ENCODE data around the gene ST3GAL4. TPM values are rescaled to one million over a fixed set of nuclear protein-coding genes. Genes with fewer than 3 reads are reported as not detected.

ST3GAL4 gene
- total RNA-seq, 4 donors from 2014 or later, result 42.1 to 56.2 (median 47.2) TPM

GRCh38 chr11:126310200-126310991, 45.1 kb upstream of the ST3GAL4 start:
- peak; percentile 87 for ATAC-seq
- WGBS, 2 donors (ENCODE audit: low coverage in 1 of 2), result 62 to 63% methylated on average over 8 to 11 of the region's 12 CpGs
- TF ChIP-seq POLR2AphosphoS5 (IDR thresholded peaks at IDR 0.05), result no peak
- TF ChIP-seq, protein P1, sequence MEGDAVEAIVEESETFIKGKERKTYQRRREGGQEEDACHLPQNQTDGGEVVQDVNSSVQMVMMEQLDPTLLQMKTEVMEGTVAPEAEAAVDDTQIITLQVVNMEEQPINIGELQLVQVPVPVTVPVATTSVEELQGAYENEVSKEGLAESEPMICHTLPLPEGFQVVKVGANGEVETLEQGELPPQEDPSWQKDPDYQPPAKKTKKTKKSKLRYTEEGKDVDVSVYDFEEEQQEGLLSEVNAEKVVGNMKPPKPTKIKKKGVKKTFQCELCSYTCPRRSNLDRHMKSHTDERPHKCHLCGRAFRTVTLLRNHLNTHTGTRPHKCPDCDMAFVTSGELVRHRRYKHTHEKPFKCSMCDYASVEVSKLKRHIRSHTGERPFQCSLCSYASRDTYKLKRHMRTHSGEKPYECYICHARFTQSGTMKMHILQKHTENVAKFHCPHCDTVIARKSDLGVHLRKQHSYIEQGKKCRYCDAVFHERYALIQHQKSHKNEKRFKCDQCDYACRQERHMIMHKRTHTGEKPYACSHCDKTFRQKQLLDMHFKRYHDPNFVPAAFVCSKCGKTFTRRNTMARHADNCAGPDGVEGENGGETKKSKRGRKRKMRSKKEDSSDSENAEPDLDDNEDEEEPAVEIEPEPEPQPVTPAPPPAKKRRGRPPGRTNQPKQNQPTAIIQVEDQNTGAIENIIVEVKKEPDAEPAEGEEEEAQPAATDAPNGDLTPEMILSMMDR (IDR thresholded peaks at IDR 0.05), result peak; percentile 79 to 92 (median 84)
- peaks cover 0 to 38% of the 10 kb centered on the region in 2 donors for H3K36me3 ChIP-seq
- peak overlapping the region in 1 of 4 donors; percentile 34 for H3K27ac ChIP-seq
- no peak overlapping the region for H3K4me3 ChIP-seq
- no peaks in the 10 kb centered on the region for H3K9me3 ChIP-seq
- H3K4me1 ChIP-seq, result peaks cover 0 to 32% (median 7%) of the 10 kb centered on the region in 3 donors
- H3K27me3 ChIP-seq, result no peaks in the 10 kb centered on the region

DNA sequence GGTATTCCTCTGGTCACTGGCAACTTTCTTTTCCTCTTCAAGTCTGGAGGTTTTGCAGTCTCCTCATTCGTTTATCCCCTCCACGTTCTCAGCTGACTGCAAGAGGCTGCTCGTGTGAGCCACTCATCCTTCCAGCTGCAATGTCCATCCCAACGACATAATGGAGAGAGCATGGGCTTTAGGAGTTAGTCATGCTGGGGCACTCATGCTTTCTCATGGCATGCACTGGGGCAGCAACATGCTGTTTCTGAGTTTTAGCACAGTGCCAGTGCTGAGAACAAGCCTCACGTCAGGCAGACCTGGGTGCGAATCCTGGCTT, 44.5 kb upstream of the ST3GAL4 start:
- Histone ChIP-seq H3K4me3 (no peak overlapping the region), H3K36me3 (peaks cover 0 to 38% of the 10 kb centered on the region in 2 donors), H3K27me3 (no peaks in the 10 kb centered on the region), H3K9me3 (no peaks in the 10 kb centered on the region), H3K4me1 (peaks cover 0 to 32% (median 7%) of the 10 kb centered on the region in 3 donors), H3K27ac (peak overlapping the region in 1 of 4 donors; percentile 34)
- no peak for ATAC-seq
- TF ChIP-seq EP300 (IDR thresholded peaks at IDR 0.05), result no peak
- no peak for TF ChIP-seq POLR2A (IDR thresholded peaks at IDR 0.05)
- TF ChIP-seq, protein P1 (IDR thresholded peaks at IDR 0.05), result no peak
- TF ChIP-seq POLR2AphosphoS5 (IDR thresholded peaks at IDR 0.05), result no peak
- 47 to 52% methylated on average over 2 to 5 of the region's 6 CpGs for WGBS, 2 donors (ENCODE audit: low coverage in 1 of 2)

- TF ChIP-seq, protein P1 (IDR thresholded peaks at IDR 0.05), result no peak
- TF ChIP-seq EP300 (IDR thresholded peaks at IDR 0.05) (no peak), POLR2A (IDR thresholded peaks at IDR 0.05) (no peak), POLR2AphosphoS5 (IDR thresholded peaks at IDR 0.05) (no peak)
- Histone ChIP-seq H3K4me1 (peaks cover 0 to 27% (median 7%) of the 10 kb centered on the region in 3 donors), H3K9me3 (no peaks in the 10 kb centered on the region), H3K4me3 (no peak overlapping the region), H3K36me3 (peaks cover 0 to 38% of the 10 kb centered on the region in 2 donors), H3K27ac (no peak overlapping the region), H3K27me3 (no peaks in the 10 kb centered on the region)
- WGBS, 2 donors (ENCODE audit: low coverage in 1 of 2), result 92% methylated on average over 11 to 14 of the region's 14 CpGs
- ATAC-seq, result no peak
These were observed 43.8 kb upstream of the ST3GAL4 start for GRCh38 chr11:126311401-126312291.

DNA sequence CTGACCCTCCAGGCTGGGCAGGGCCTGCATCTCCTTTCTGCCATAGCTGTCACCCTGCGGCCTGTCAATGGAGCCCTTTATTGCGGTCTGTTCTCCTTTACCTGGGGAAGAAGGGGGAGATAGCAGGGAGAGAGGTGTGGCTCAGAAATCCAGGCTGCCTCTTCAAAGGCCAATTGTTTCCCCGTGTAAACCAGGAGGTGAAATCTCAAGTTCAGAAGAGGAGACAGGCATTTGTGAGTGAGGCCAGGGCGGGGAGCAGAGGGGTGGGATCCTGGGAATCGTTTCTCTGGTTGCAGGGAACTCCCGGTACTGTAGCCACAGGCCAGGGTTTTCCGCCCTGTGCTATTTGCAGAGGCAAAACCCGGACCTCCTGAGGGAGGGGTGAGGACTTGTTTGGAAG, 42.5 kb upstream of the ST3GAL4 start:
- Histone ChIP-seq H3K4me3 (no peak overlapping the region), H3K9me3 (no peaks in the 10 kb centered on the region), H3K4me1 (peaks cover 0 to 30% (median 12%) of the 10 kb centered on the region in 3 donors), H3K27ac (no peak overlapping the region), H3K27me3 (no peaks in the 10 kb centered on the region), H3K36me3 (peaks cover 0 to 32% of the 10 kb centered on the region in 2 donors)
- no peak for ATAC-seq
- 58% methylated on average over 3 of the region's 8 CpGs; no CpG with 5 or more reads in 1 of the 2 donors for WGBS, 2 donors (ENCODE audit: low coverage in 1 of 2)
- no peak for TF ChIP-seq POLR2AphosphoS5 (IDR thresholded peaks at IDR 0.05)
- TF ChIP-seq EP300 (IDR thresholded peaks at IDR 0.05), result no peak
- TF ChIP-seq, protein P1 (IDR thresholded peaks at IDR 0.05), result no peak
- TF ChIP-seq POLR2A (IDR thresholded peaks at IDR 0.05), result no peak
